Neural cell (in vitro differentiated cells): ENCODE measurements around the gene EMILIN2. TPM values are rescaled to one million over a fixed set of nuclear protein-coding genes. Genes with fewer than 3 reads are reported as not detected.

Experiments used
- H2AFZ ChIP-seq: fragments of 200-600, 300-800 bp; sonication (generic), shearing (Covaris generic); 2 replicates; pipeline ENCODE4 v1.6.0; 2014; ENCODE audit warnings: low read depth, mild to moderate bottlenecking, antibody characterized with exemption, low read length, moderate library complexity
- H3F3A ChIP-seq: fragments of 200-600 bp; shearing (Covaris generic); 2 replicates; pipeline ENCODE4 v1.6.1; 2016; ENCODE audit warnings: mild to moderate bottlenecking, moderate library complexity, mixed read lengths, antibody characterized with exemption, low read length; ENCODE audit not compliant: insufficient read depth, poor library complexity, severe bottlenecking
- H3K27ac ChIP-seq: fragments of 200-600, 300-800 bp; sonication (generic), shearing (Covaris generic); 2 replicates; pipeline ENCODE4 v1.5.1; 2014; ENCODE audit warnings: mild to moderate bottlenecking, low read length, moderate library complexity
- H3K27me3 ChIP-seq: fragments of 300-800, 200-600 bp; sonication (generic), shearing (Covaris generic); 2 replicates; pipeline ENCODE4 v1.6.0; 2014; ENCODE audit warnings: mild to moderate bottlenecking, low read depth, low read length, moderate library complexity; ENCODE audit not compliant: insufficient read depth
- H3K36me3 ChIP-seq: fragments of 300-800, 200-600 bp; sonication (generic), shearing (Covaris generic); 2 replicates; pipeline ENCODE4 v1.5.1; 2014; ENCODE audit warnings: mild to moderate bottlenecking, antibody characterized with exemption, low read length, moderate library complexity; ENCODE audit not compliant: insufficient read depth
- H3K4me2 ChIP-seq: fragments of 300-800, 200-600 bp; sonication (generic), shearing (Covaris generic); 2 replicates; pipeline ENCODE4 v1.6.0; 2014; ENCODE audit warnings: mild to moderate bottlenecking, low read length
- H3K4me3 ChIP-seq: fragments of 300-800, 200-600 bp; sonication (generic), shearing (Covaris generic); 2 replicates; pipeline ENCODE4 v1.5.1; 2014; ENCODE audit warnings: mild to moderate bottlenecking, low read length, moderate library complexity
- H3K79me2 ChIP-seq: fragments of 200-600 bp; shearing (Covaris generic); replicated peaks from 2 replicates; pipeline ENCODE4 v1.6.0; 2014; ENCODE audit warnings: mild to moderate bottlenecking, low read length, moderate library complexity; ENCODE audit not compliant: insufficient read depth
- H3K9ac ChIP-seq: fragments of 300-800, 200-600 bp; sonication (generic), shearing (Covaris generic); 2 replicates; pipeline ENCODE4 v1.6.1; 2016; ENCODE audit warnings: mild to moderate bottlenecking, low read length, mixed read lengths
- H3K9me2 ChIP-seq: fragments of 200-600 bp; shearing (Covaris generic); 2 replicates; pipeline ENCODE4 v1.6.1; 2016; ENCODE audit warnings: mild to moderate bottlenecking, low read length, mixed read lengths; ENCODE audit not compliant: insufficient read depth
- H3K9me3 ChIP-seq: fragments of 200-600, 300-800 bp; sonication (generic), shearing (Covaris generic); 2 replicates; pipeline ENCODE4 v1.6.1; 2016; ENCODE audit warnings: mild to moderate bottlenecking, mixed run types, low read length, moderate library complexity, mixed read lengths
- H4K20me1 ChIP-seq: fragments of 200-600 bp; shearing (Covaris generic); 2 replicates; pipeline ENCODE4 v1.6.1; 2016; ENCODE audit warnings: mild to moderate bottlenecking, mixed run types; ENCODE audit not compliant: insufficient read depth
- EP300 ChIP-seq: fragments of 450-650 bp; conservative IDR thresholded peaks from 2 replicates; pipeline ENCODE4 v1.6.1; 2014; ENCODE audit warnings: antibody characterized with exemption, mild to moderate bottlenecking, moderate library complexity; ENCODE audit not compliant: poor library complexity, severe bottlenecking
- EZH2 ChIP-seq: fragments of 200-600, 300-800 bp; shearing (Covaris generic), sonication (generic); IDR thresholded peaks from 2 replicates; pipeline ENCODE4 v1.6.1; 2014; ENCODE audit warnings: antibody characterized with exemption, low read length, borderline replicate concordance, mild to moderate bottlenecking; ENCODE audit not compliant: insufficient read depth, poor library complexity, severe bottlenecking
- MXI1 ChIP-seq: fragments of 450-650 bp; conservative IDR thresholded peaks from 2 replicates; pipeline ENCODE4 v1.6.1; 2014; ENCODE audit warnings: antibody characterized with exemption, mild to moderate bottlenecking; ENCODE audit not compliant: poor library complexity, severe bottlenecking
- RAD21 ChIP-seq: fragments of 450-650 bp; conservative IDR thresholded peaks from 2 replicates; pipeline ENCODE4 v1.6.1; 2014; ENCODE audit warnings: antibody characterized with exemption, mild to moderate bottlenecking, moderate library complexity
- SMC3 ChIP-seq: fragments of 450-650 bp; conservative IDR thresholded peaks from 2 replicates; pipeline ENCODE4 v1.6.1; 2014; ENCODE audit warnings: antibody characterized with exemption, mild to moderate bottlenecking, moderate library complexity; ENCODE audit not compliant: poor library complexity
- TAF1 ChIP-seq: IDR thresholded peaks from 2 replicates; pipeline ENCODE4 v1.6.1; 2012; ENCODE audit warnings: low read depth
- polyA plus RNA-seq: library from polyadenylated mRNA; depleted of rRNA; stranded (reverse); fragments of >200 nt; gene quantifications from 2 replicates; pipeline ENCODE4 v1.2.3, GENCODE V29; 2014
- TF ChIP-seq, protein P1 (sequence below): fragments of 450-650 bp; IDR thresholded peaks from 2 replicates; pipeline ENCODE4 v1.5.1; 2014; ENCODE audit warnings: antibody characterized with exemption, mild to moderate bottlenecking, moderate library complexity; ENCODE audit not compliant: poor library complexity, severe bottlenecking
- TF ChIP-seq, protein P2 (sequence below): IDR thresholded peaks from 2 replicates; pipeline ENCODE4 v1.6.1; 2012; ENCODE audit warnings: borderline replicate concordance

The EMILIN2 gene
- polyA plus RNA-seq, 1 donor from 2014 or later = not detected

- H3K36me3 ChIP-seq = no peaks in the 10 kb centered on the region
- TF ChIP-seq TAF1 = no peak
Measured at GRCh38 chr18:2823202-2823601, 23.6 kb upstream of the EMILIN2 start.

GRCh38 chr18:2823966-2824365 lies 22.8 kb upstream of the EMILIN2 start:
- Histone ChIP-seq H3K4me3 (no peak overlapping the region), H3K79me2 (no peaks in the 10 kb centered on the region), H2AFZ (no peak overlapping the region), H3K36me3 (no peaks in the 10 kb centered on the region), H3K27ac (no peak overlapping the region), H3K27me3 (no peaks in the 10 kb centered on the region), H4K20me1 (no peaks in the 10 kb centered on the region), H3K4me2 (no peak overlapping the region), H3K9me3 (no peaks in the 10 kb centered on the region), H3F3A (no peaks in the 10 kb centered on the region), H3K9me2 (no peaks in the 10 kb centered on the region), H3K9ac (no peak overlapping the region)
- no peak for TF ChIP-seq EP300

More at GRCh38 chr18:2823202-2823601, 23.6 kb upstream of the EMILIN2 start:
- H4K20me1 ChIP-seq = no peaks in the 10 kb centered on the region
- H3K27me3 ChIP-seq = no peaks in the 10 kb centered on the region
- H3K79me2 ChIP-seq = no peaks in the 10 kb centered on the region
- H3K4me3 ChIP-seq = no peak overlapping the region
- H2AFZ ChIP-seq = no peak overlapping the region
- no peaks in the 10 kb centered on the region for H3K9me3 ChIP-seq
- no peaks in the 10 kb centered on the region for H3F3A ChIP-seq
- no peak overlapping the region for H3K9ac ChIP-seq
- H3K4me2 ChIP-seq = no peak overlapping the region
- no peaks in the 10 kb centered on the region for H3K9me2 ChIP-seq
- no peak overlapping the region for H3K27ac ChIP-seq

DNA sequence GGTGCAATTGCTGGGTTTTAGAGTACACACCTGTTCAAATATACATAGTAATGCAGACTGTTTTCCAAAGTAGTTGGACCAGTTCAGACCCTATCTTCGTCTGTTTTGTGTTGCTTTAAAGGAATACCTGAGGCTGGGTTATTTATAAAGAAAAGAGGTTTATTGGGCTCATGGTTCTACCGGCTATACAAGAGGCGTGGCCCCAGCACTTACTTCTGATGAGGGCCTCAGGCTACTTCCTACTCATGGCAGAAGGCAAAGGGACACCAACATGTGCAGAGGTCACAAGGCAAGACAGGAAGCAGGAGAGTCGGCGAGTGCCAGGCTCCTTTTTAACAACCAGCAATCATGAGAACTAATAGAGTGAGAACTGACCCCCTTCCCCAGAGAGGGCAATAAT lies 21.9 kb upstream of the EMILIN2 start:
- Histone ChIP-seq H3K36me3 (no peaks in the 10 kb centered on the region), H3K9ac (no peak overlapping the region), H3K4me2 (no peak overlapping the region), H3K9me2 (no peaks in the 10 kb centered on the region), H3K27me3 (no peaks in the 10 kb centered on the region), H4K20me1 (no peaks in the 10 kb centered on the region), H2AFZ (no peak overlapping the region), H3K27ac (no peak overlapping the region), H3K4me3 (no peak overlapping the region), H3F3A (no peaks in the 10 kb centered on the region), H3K79me2 (no peaks in the 10 kb centered on the region), H3K9me3 (no peaks in the 10 kb centered on the region)
- TF ChIP-seq EP300 (no peak), MXI1 (no peak), RAD21 (no peak), TAF1 (no peak), EZH2 (no peak), SMC3 (no peak)
- TF ChIP-seq, protein P1, sequence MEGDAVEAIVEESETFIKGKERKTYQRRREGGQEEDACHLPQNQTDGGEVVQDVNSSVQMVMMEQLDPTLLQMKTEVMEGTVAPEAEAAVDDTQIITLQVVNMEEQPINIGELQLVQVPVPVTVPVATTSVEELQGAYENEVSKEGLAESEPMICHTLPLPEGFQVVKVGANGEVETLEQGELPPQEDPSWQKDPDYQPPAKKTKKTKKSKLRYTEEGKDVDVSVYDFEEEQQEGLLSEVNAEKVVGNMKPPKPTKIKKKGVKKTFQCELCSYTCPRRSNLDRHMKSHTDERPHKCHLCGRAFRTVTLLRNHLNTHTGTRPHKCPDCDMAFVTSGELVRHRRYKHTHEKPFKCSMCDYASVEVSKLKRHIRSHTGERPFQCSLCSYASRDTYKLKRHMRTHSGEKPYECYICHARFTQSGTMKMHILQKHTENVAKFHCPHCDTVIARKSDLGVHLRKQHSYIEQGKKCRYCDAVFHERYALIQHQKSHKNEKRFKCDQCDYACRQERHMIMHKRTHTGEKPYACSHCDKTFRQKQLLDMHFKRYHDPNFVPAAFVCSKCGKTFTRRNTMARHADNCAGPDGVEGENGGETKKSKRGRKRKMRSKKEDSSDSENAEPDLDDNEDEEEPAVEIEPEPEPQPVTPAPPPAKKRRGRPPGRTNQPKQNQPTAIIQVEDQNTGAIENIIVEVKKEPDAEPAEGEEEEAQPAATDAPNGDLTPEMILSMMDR = no peak
- TF ChIP-seq, protein P2, sequence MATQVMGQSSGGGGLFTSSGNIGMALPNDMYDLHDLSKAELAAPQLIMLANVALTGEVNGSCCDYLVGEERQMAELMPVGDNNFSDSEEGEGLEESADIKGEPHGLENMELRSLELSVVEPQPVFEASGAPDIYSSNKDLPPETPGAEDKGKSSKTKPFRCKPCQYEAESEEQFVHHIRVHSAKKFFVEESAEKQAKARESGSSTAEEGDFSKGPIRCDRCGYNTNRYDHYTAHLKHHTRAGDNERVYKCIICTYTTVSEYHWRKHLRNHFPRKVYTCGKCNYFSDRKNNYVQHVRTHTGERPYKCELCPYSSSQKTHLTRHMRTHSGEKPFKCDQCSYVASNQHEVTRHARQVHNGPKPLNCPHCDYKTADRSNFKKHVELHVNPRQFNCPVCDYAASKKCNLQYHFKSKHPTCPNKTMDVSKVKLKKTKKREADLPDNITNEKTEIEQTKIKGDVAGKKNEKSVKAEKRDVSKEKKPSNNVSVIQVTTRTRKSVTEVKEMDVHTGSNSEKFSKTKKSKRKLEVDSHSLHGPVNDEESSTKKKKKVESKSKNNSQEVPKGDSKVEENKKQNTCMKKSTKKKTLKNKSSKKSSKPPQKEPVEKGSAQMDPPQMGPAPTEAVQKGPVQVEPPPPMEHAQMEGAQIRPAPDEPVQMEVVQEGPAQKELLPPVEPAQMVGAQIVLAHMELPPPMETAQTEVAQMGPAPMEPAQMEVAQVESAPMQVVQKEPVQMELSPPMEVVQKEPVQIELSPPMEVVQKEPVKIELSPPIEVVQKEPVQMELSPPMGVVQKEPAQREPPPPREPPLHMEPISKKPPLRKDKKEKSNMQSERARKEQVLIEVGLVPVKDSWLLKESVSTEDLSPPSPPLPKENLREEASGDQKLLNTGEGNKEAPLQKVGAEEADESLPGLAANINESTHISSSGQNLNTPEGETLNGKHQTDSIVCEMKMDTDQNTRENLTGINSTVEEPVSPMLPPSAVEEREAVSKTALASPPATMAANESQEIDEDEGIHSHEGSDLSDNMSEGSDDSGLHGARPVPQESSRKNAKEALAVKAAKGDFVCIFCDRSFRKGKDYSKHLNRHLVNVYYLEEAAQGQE = no peak
